Mammary epithelial cell (primary cell): ENCODE measurements around the gene TRAK1.

ENCODE experiments used
- CTCF ChIP-seq, 2 donors: IDR thresholded peaks in 1 of 2; conservative IDR thresholded peaks in 1 of 2; 2 replicates each; pipeline ENCODE4 v1.5.1; 2011 to 2012; ENCODE audit warnings: inconsistent platforms in 2 of 2, low read length in 2 of 2, mild to moderate bottlenecking in 2 of 2, control low read depth in 1 of 2, low read depth in 1 of 2; ENCODE audit not compliant: insufficient read depth in 1 of 2; ENCODE audit errors: extremely low read depth in 1 of 2
- EZH2 ChIP-seq: IDR thresholded peaks from 2 replicates; pipeline ENCODE4 v1.6.1; 2012; ENCODE audit warnings: low read length, inconsistent platforms, borderline replicate concordance

- TF ChIP-seq EZH2, result no peak
- no peak for TF ChIP-seq CTCF (conservative IDR thresholded peaks at IDR 0.05 in 1 of 2, IDR thresholded peaks at IDR 0.05 in 1 of 2; ENCODE audit: extremely low read depth in 1 of 2, insufficient read depth in 1 of 2, low read depth in 1 of 2, low read length in 2 of 2)
These were observed 24.1 kb downstream of the TRAK1 start for GRCh38 chr3:42115215-42115614.
